GM12891 (cell line): ENCODE data around the gene MAP4K4.

ENCODE experiments used
- POLR2A ChIP-seq: IDR thresholded peaks from 2 replicates; pipeline ENCODE4 v1.6.1; 2011; ENCODE audit warnings: low read depth, low read length, control low read depth
- POLR2AphosphoS5 ChIP-seq: IDR thresholded peaks from 2 replicates; pipeline ENCODE4 v1.6.1; 2011; ENCODE audit warnings: low read depth, low read length, control low read depth
- SPI1 ChIP-seq: IDR thresholded peaks from 2 replicates; pipeline ENCODE4 v1.6.1; 2011; ENCODE audit warnings: low read depth, low read length, control low read depth

- TF ChIP-seq POLR2A (no peak), POLR2AphosphoS5 (no peak), SPI1 (no peak)
Observed at GRCh38 chr2:101823859-101824258, 126.4 kb downstream of the MAP4K4 start.
